Daoy (cell line): ENCODE results near the gene ENAH. TPM values are rescaled to one million over a fixed set of nuclear protein-coding genes. Genes with fewer than 3 reads are reported as not detected.
"Not testable (repeated sequence)": the region's sequence is repeated elsewhere in the genome, so short reads cannot be mapped to it uniquely, and the experiment has no call there.

Experiments
- DNase-seq: peaks from one replicate; pipeline ENCODE4 v3.0.0-alpha.2; 2015; ENCODE audit warnings: low read depth
- total RNA-seq: library from RNA; depleted of rRNA; stranded (reverse); fragments of >200 nt; shearing (Covaris generic); gene quantifications from 2 replicates; pipeline ENCODE4 v1.2.3, GENCODE V29; 2014

ENAH gene
- total RNA-seq, 1 experiment from 2014 or later, result 149 TPM

GRCh38 chr1:225473676-225474438 lies 179.1 kb downstream of the ENAH start:
- not testable (repeated sequence) for DNase-seq

DNA sequence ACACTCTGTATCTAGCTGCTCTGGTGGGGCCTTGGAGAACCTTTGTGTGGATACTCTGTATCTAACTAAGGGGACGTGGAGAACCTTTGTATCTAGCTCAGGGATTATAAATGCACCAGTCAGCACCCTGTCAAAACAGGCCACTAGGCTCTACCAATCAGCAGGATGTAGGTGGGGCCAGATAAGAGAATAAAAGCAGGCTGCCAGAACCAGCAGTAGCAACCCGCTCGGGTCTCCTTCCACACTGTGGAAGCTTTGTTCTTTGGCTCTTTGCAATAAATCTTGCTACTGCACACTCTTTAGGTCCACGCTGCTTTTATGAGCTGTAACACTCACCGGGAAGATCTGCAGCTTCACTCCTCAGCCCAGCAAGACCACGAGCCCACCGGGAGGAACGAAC lies 179.7 kb downstream of the ENAH start:
- not testable (repeated sequence) for DNase-seq

- no peak for DNase-seq
Measured at GRCh38 chr1:225471453-225472301, 181.2 kb downstream of the ENAH start.

GRCh38 chr1:225471109-225471452 lies 181.8 kb downstream of the ENAH start:
- no peak for DNase-seq

- DNase-seq, result no peak
Measured at GRCh38 chr1:225470211-225471108, 182.5 kb downstream of the ENAH start.

- no peak for DNase-seq
Measured at GRCh38 chr1:225469051-225469450, 183.9 kb downstream of the ENAH start.

- DNase-seq, result no peak
Measured at GRCh38 chr1:225468270-225469020, 184.5 kb downstream of the ENAH start.

DNA sequence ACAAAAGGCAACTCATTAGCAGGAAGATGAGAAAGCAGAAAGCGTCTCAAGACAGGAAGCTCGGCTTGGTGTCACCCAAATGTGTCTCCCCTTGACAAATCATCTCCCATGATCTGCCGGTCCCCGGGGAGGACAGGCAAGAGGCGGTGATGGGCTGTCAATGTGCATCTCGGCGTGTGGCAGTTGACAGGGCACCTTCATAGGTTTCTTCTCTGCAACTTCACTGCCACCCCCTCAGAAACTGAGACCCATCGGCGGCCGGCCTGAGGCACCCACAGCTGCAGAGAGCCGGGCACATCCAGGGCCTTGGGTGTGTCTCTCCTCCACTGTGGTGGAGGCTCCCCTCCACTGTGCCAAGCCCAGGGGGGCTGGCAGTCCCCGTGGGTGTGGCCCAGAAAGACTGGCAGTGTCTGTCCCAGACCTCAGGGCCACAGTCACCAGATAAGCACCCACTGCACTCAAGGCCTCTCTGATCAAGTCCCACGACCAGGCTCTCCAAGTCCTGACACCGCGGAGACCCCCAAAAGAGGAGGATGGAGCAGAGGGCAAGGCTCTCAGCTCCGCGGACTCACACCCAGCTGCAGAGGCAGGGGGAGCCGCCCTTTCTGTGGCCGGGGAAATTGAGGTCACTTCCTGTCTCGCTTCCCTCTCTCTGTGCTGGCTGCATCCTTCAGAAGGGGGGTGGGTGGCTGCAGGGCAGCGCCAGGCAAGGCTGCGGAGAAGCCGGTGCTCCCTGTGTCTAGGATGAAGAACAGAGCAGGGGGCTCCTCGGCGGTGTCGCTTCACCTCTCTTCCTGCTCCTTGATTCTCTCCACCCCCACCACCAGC lies 185.5 kb downstream of the ENAH start:
- DNase-seq, result peak; percentile 63

DNA sequence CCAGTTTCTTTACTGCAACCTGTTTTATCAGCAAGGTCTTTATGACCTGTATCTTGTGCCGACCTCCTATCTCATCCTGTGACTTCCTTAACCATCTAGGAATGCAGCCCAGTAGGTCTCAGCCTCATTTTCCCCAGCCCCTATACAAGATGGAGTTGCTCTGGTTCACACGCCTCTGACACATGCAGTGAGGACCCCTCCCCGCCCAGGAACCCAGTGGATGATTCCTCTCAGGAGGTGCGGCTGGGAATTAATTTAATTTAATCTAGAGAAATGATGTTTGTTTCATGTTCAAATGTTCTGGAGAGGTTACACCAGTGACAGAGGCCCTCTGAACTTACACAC lies 186.1 kb downstream of the ENAH start:
- DNase-seq, result no peak

DNA sequence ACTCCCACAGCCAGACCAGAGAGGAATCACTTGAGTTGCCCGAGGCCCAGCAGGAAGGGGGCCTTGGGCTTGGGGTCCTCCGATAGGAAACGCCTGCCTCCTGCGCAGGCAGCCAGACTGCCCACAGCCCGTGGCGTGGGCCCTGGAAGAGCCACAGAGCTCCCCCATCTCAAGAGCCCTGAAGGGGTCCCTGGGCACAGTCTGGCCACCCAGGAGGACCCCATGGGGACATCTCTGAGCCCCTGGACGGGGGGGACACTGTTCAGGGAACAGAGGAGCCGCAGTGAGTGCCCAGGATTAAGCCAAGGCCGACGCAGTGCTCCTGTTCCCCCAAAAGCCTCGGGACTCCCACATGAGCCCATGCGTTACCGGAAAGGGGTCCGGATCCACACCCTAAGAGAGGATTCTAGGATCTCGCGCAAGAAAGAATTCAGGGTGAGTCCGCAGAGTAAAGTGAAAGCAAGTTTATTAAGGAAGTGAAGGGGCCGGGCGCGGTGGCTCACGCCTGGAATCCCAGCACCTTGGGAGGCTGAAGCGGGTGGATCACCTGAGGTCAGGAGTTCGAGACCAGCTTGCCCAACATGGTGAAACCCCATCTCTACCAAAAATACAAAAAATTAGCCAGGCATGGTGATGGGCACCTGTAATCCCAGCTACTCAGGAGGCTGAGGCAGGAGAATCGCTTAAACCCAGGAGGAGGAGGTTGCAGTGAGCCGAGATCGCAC lies 187.0 kb downstream of the ENAH start:
- no peak for DNase-seq

DNA sequence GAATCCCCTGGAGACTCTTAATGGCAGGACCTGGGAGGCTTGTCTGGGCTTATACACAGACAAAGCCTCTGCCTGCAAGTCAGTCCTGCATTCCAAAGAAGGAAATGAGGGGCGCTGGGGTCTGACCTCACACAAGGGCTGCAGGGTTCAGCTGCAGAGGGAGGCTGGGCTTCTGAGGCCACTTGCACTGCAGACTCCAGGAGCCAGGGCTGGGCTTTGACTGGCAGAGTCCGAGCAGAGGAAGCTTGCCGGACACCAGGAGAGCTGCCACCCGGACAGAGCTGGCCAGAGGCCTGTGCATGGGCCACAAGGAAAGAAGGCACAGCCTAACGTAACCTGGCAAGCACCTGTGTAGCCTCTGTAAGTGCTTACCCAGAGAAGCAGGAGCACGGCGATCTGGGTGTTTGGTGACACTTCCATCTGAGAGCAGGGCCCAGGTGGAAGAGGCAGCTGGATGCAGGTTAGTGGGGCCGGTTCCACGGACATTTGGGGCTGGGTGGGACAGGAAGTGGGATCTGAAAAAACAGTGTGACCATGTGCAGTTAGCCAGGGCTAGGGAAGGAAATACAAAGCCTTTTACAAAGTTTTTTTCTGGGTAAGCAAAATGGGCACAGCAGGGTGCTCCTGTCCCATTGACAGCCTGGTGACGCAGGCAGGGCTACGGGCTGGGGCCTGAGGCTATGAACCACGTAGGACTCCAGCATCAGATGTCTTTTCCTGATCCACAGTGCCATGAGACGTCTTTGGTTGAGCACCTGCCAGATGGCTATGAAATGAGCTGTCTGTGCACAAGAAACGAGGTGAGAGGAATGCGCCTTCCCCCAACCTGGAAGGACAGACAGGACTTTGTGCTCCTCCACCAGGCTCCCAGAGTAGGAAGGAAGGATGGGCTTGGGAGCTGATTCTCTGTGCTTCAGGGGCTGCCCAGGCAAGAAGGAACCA lies 187.8 kb downstream of the ENAH start:
- DNase-seq, result no peak

- DNase-seq, result no peak
Measured at GRCh38 chr1:225462714-225463574, 190.0 kb downstream of the ENAH start.

DNA sequence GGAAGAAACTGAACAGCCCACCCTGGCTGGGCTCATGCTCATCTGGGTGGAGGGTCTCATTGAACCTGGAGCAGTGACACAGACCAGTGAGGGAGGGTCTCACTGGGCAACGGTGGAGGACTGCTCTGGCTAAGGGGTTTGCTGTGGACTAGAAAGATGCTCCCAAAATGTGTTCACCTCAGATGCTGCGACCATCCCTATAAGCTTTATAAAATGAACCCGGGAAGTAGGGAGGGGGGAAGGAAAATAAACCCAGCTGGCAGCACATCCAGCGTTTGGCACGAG lies 190.6 kb downstream of the ENAH start:
- DNase-seq, result peak; percentile 45

GRCh38 chr1:225461533-225462428 lies 191.1 kb downstream of the ENAH start:
- no peak for DNase-seq

DNA sequence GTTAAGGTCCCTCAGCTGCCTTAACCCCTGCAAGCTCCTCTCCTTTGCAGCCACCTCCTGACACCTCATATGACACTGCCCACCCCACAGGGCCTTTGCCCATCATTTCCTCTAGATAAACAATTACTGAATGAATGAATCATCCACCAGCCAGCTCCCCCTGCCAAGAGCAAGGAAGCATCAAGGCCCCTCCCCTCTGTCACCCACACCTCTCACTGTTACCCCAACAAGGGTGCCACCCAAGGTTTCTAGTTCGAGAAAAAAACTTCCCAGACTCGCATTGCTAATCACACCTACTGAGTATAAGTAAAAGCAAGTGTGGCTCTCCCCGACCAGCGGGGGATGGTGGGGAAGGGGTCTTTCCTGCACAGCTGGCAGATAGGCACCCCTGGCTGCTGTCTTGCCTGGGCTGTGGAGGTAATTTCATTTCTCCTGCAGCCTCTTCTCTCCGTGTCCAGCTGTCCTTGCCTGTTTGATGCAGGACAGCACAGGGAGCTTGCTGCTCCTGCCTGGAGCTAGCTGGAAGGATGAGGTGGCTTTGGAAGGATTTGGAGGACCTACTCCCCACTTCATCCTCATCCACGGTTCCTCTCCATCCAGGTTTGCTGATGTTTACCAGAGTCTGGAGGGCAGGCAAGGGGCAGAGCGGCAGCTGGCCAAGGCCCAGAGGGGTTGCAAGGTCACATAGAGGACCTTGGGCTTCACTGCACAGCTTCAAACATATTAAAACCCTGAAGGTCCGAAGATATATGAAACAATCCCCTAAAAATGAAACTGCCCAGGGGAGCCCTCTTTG lies 192.0 kb downstream of the ENAH start:
- peak; percentile 74 for DNase-seq
